Activated naive CD8-positive, alpha-beta T cell treated with anti-CD3 and anti-CD28 coated beads, Interleukin-2, amount 50 U/mL, for 24 hours (primary cell): Measurements from ENCODE around the gene LIN7B.

Experiments
- ATAC-seq: fragments of 150-1000 bp; cut with Tn5 transposase; one replicate; pipeline ENCODE4 v1.10.0; 2021
- DNase-seq: peaks from one replicate; pipeline ENCODE4 v3.0.0; 2021
- H3K27ac Mint-ChIP-seq: one replicate; pipeline ENCODE4 v1.8.0; 2021; ENCODE audit warnings: mild to moderate bottlenecking, mixed read lengths
- H3K27me3 Mint-ChIP-seq: one replicate; pipeline ENCODE4 v1.8.0; 2021; ENCODE audit warnings: mixed read lengths
- H3K36me3 Mint-ChIP-seq: one replicate; pipeline ENCODE4 v1.8.0; 2021; ENCODE audit warnings: low read depth, mixed read lengths
- H3K4me1 Mint-ChIP-seq: one replicate; pipeline ENCODE4 v1.8.0; 2021; ENCODE audit warnings: mixed read lengths
- H3K4me3 Mint-ChIP-seq: one replicate; pipeline ENCODE4 v1.8.0; 2021; ENCODE audit warnings: mild to moderate bottlenecking, moderate library complexity, mixed read lengths
- H3K9me3 Mint-ChIP-seq: one replicate; pipeline ENCODE4 v1.8.0; 2021; ENCODE audit warnings: mixed read lengths

LIN7B gene

DNA sequence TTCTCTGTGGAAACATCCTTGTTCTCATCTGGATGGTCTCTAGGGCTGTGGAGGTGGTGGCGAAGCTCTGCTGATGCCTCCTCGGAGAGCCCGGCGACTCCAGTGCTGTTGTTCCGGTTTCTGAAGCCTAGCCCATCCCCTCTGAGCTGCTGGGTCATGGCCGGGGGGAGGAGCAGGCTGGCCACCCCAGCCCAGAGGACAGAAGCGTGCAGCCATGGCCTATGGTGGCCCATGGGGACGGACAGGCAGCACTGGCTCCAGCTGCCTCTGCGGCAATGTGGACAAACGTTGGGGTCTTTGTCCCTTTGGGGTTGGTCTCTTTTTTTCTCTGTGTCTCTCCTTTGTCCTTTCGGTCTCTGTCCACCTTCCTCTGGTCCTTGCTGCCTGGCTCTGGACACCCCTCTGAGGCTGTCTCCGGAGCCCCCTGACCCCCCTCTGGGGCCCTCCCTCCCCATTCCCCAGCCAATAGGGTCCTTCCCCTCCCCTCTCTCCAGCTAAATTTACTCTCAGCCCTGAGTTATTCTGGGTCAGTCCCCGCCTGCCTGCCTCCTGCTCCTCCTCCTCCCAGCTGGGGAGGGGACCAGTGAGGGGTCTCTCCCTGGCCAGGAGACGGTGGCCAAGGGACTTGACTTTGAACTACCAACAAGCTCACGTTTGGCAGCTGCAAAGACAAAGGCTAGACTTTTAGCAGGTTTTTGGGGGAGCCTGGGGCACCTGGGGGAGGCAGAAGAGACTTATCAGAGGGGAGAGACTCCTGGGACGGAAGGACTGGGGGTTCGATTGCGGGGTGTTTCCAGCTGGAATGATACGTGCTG lies 41.0 kb downstream of the LIN7B start, which contains the start of gene HRC:
Gene HRC (minus strand): TSS at position 392 of the 815 bp plus-strand sequence. CDS start 159 bp downstream, at position 233.
- no peak within 1 kb of the TSS for H3K4me3 Mint-ChIP-seq
- no peak within 1 kb of the TSS for H3K27ac Mint-ChIP-seq
- H3K36me3 Mint-ChIP-seq, result no peaks in the 10 kb centered on the region
- H3K4me1 Mint-ChIP-seq, result peaks cover 16% of the 10 kb centered on the region
- DNase-seq (no peak), ATAC-seq (no peak)
- H3K27me3 Mint-ChIP-seq, result peaks cover 72% of the 10 kb centered on the region
- H3K9me3 Mint-ChIP-seq, result no peaks in the 10 kb centered on the region

GRCh38 chr19:49155820-49156346 lies 41.7 kb downstream of the LIN7B start:
- peaks cover 13% of the 10 kb centered on the region for H3K4me1 Mint-ChIP-seq
- no peak overlapping the region for H3K27ac Mint-ChIP-seq
- no peak overlapping the region for H3K4me3 Mint-ChIP-seq
- no peak for ATAC-seq
- DNase-seq, result no peak
- H3K36me3 Mint-ChIP-seq, result no peaks in the 10 kb centered on the region
- H3K9me3 Mint-ChIP-seq, result no peaks in the 10 kb centered on the region
- peaks cover 76% of the 10 kb centered on the region for H3K27me3 Mint-ChIP-seq

- H3K27ac Mint-ChIP-seq, result no peak within 1 kb of the TSS
- peaks cover 5% of the 10 kb centered on the region for H3K4me1 Mint-ChIP-seq
- ATAC-seq (peak; percentile 51), DNase-seq (peak; percentile 67)
- peak within 1 kb of the TSS; percentile 46 for H3K4me3 Mint-ChIP-seq
- H3K36me3 Mint-ChIP-seq, result no peaks in the 10 kb centered on the region
- no peaks in the 10 kb centered on the region for H3K9me3 Mint-ChIP-seq
- H3K27me3 Mint-ChIP-seq, result peaks cover 60% of the 10 kb centered on the region
These were observed 43.5 kb downstream of the LIN7B start, which contains the start of gene TRPM4 for GRCh38 chr19:49157445-49158224. TSS of gene TRPM4 (plus strand) at chr19:49157792. CDS start at chr19:49157867, 75 bp downstream.

DNA sequence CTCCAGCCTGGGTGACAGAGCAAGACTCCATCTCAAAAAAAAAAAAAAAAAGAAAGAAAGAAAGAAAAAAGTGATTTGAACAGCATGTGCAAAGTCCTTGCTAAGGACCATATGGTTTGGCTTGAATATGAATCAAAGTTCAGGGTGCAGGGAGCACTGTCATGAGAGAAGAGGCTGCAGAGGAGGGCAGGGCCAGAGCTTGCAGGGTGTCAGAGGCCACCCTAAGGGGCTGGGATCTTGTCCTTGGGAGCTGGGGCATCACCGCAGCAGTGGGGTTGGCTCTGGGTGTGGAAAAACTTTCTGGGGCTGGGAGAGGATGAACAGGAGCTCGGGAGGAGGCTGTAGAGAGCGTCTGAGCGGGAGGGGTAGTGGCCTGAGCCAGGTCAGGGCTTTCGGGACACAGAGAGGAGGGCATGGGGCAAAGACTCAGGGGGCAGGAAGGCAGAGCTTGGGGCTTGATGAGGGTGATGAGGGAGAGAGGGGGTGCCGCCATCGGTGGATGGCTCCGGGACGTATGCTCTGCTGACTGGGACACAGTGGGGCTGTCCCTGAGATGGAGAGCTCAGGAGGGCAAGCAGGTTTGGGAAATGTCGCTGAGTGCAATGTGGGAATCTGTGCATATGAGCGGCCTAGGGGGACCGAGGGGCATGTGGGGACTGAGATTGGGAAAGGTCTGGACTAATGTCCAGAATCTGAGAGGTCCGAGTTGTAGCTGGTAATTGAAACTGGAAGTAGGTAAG lies 46.5 kb downstream of the LIN7B start:
- ATAC-seq, result no peak

DNA sequence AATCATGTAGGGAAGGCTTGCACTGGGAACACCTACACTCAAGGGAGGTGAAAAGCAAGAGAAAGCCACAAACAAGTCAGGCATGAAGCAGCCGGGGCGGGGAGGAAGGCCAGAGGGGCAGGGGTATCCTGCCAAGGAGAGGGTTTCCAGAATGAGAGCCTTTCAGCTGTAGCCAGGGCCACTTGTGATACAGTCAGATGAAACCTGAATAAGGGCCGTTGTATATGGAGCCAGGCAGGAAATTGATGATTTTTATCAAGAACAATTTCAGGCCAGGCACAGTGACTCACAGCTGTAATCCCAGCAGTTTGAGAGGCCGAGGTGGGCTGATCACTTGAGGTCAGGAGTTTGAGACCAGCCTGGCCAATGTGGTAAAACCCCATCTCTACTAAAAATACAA lies 47.8 kb downstream of the LIN7B start:
- no peak for ATAC-seq
- H3K4me3 Mint-ChIP-seq, result no peak overlapping the region
- H3K27me3 Mint-ChIP-seq, result peaks cover 37% of the 10 kb centered on the region
- H3K27ac Mint-ChIP-seq, result no peak overlapping the region
- peaks cover 5% of the 10 kb centered on the region for H3K4me1 Mint-ChIP-seq
- no peaks in the 10 kb centered on the region for H3K36me3 Mint-ChIP-seq
- no peak for DNase-seq
- H3K9me3 Mint-ChIP-seq, result no peaks in the 10 kb centered on the region

More for the DNA sequence above, 46.5 kb downstream of the LIN7B start:
- peaks cover 40% of the 10 kb centered on the region for H3K27me3 Mint-ChIP-seq
- H3K4me3 Mint-ChIP-seq, result no peak overlapping the region
- no peaks in the 10 kb centered on the region for H3K36me3 Mint-ChIP-seq
- H3K27ac Mint-ChIP-seq, result no peak overlapping the region
- H3K9me3 Mint-ChIP-seq, result no peaks in the 10 kb centered on the region
- no peak for DNase-seq
- peaks cover 5% of the 10 kb centered on the region for H3K4me1 Mint-ChIP-seq

- no peak for DNase-seq
- H3K36me3 Mint-ChIP-seq, result no peaks in the 10 kb centered on the region
- no peak overlapping the region for H3K27ac Mint-ChIP-seq
- peaks cover 14% of the 10 kb centered on the region for H3K27me3 Mint-ChIP-seq
- ATAC-seq, result no peak
- no peak overlapping the region for H3K4me3 Mint-ChIP-seq
- H3K4me1 Mint-ChIP-seq, result no peaks in the 10 kb centered on the region
- H3K9me3 Mint-ChIP-seq, result no peaks in the 10 kb centered on the region
These were observed 51.1 kb downstream of the LIN7B start for GRCh38 chr19:49165111-49165750.

DNA sequence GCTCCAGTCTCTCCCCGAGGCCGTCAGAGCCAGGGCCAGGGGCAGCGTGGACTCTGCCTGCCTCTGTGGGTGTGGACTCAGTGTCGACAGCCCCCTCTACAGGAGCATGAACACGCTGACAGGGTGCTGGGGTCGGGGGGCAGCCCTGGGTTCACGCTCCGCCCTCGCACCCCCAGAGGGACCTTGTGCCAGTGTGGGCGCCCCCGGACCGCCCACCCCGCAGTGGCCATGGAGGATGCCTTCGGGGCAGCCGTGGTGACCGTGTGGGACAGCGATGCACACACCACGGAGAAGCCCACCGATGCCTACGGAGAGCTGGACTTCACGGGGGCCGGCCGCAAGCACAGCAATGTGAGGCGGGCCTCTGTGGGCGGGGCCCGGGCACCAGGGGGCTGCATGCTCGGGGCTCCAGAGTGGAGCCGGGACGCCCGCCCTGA lies 51.7 kb downstream of the LIN7B start:
- H3K27me3 Mint-ChIP-seq, result peaks cover 9% of the 10 kb centered on the region
- H3K4me3 Mint-ChIP-seq, result no peak overlapping the region
- no peak for DNase-seq
- H3K27ac Mint-ChIP-seq, result no peak overlapping the region
- no peak for ATAC-seq
- no peaks in the 10 kb centered on the region for H3K36me3 Mint-ChIP-seq
- no peaks in the 10 kb centered on the region for H3K4me1 Mint-ChIP-seq
- no peaks in the 10 kb centered on the region for H3K9me3 Mint-ChIP-seq

DNA sequence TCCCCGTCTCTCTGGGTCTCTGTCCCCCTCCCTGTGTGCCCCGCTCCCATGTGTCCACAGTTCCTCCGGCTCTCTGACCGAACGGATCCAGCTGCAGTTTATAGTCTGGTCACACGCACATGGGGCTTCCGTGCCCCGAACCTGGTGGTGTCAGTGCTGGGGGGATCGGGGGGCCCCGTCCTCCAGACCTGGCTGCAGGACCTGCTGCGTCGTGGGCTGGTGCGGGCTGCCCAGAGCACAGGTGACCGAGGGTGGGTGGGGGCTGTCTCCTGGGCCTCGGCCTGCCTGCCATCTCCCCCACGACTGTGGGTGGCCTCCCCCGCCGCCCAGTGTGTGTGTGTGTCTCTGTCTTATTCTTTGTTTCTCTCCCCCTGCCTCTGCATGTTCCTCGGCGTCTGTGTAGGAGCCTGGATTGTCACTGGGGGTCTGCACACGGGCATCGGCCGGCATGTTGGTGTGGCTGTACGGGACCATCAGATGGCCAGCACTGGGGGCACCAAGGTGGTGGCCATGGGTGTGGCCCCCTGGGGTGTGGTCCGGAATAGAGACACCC lies 53.8 kb downstream of the LIN7B start:
- H3K9me3 Mint-ChIP-seq, result no peaks in the 10 kb centered on the region
- no peak overlapping the region for H3K27ac Mint-ChIP-seq
- no peak for ATAC-seq
- H3K36me3 Mint-ChIP-seq, result no peaks in the 10 kb centered on the region
- no peak overlapping the region for H3K4me3 Mint-ChIP-seq
- no peaks in the 10 kb centered on the region for H3K4me1 Mint-ChIP-seq
- no peak for DNase-seq
- H3K27me3 Mint-ChIP-seq, result peaks cover 11% of the 10 kb centered on the region
